Right atrium auricular region (tissue), 2 donors: ENCODE measurements around the gene KCNIP4. TPM values are rescaled to one million over a fixed set of nuclear protein-coding genes. Genes with fewer than 3 reads are reported as not detected.

ENCODE experiments used
- DNase-seq: peaks from one replicate; pipeline ENCODE4 v3.0.0-alpha.2; 2019; ENCODE audit warnings: low spot score
- H3K27ac ChIP-seq, 2 donors: fragments of 200-600 bp; sonication (generic); 1 replicate in 1 of 2; 2 replicates in 1 of 2; pipeline ENCODE4 v1.5.1; 2016 to 2019
- H3K27me3 ChIP-seq, 2 donors: fragments of 200-600 bp; sonication (generic); one replicate each; pipeline versions ENCODE4 v1.5.1 to v1.6.0; 2017 to 2019
- H3K36me3 ChIP-seq: fragments of 200-600 bp; sonication (generic); one replicate; pipeline ENCODE4 v1.5.1; 2016
- H3K4me1 ChIP-seq, 2 donors: fragments of 200-600 bp; sonication (generic); one replicate each; pipeline versions ENCODE4 v1.5.1 to v1.6.0; 2017 to 2019
- H3K4me3 ChIP-seq, 2 donors: fragments of 200-600 bp; sonication (generic); 1 replicate in 1 of 2; 2 replicates in 1 of 2; pipeline ENCODE4 v1.5.1; 2017 to 2019; ENCODE audit warnings: mild to moderate bottlenecking in 1 of 2, moderate library complexity in 1 of 2
- H3K9me3 ChIP-seq, 2 donors: fragments of 200-600 bp; sonication (generic); one replicate each; pipeline ENCODE4 v1.5.1; 2019
- CTCF ChIP-seq, 2 donors: fragments of 200-600 bp; sonication (generic); IDR thresholded peaks; one replicate each; pipeline ENCODE4 v1.5.1; 2019; ENCODE audit warnings: antibody characterized with exemption in 2 of 2
- total RNA-seq, 2 donors: library from RNA; depleted of rRNA; stranded (reverse); fragments of >200 nt; gene quantifications; one replicate each; pipeline ENCODE4 v1.1.0, GENCODE V29; 2016

The KCNIP4 gene
- total RNA-seq, 2 donors from 2014 or later = not detected

- Histone ChIP-seq H3K4me3 (no peak overlapping the region), H3K9me3 (no peaks in the 10 kb centered on the region), H3K4me1 (no peaks in the 10 kb centered on the region), H3K27ac (no peak overlapping the region), H3K27me3 (no peaks in the 10 kb centered on the region), H3K36me3 (no peaks in the 10 kb centered on the region)
- DNase-seq = no peak
- TF ChIP-seq CTCF (IDR thresholded peaks at IDR 0.05) = no peak
These were observed 14.1 kb upstream of the KCNIP4 start for GRCh38 chr4:21962691-21963090.

- DNase-seq = no peak
- Histone ChIP-seq H3K36me3 (no peaks in the 10 kb centered on the region), H3K4me3 (no peak overlapping the region), H3K27ac (no peak overlapping the region), H3K9me3 (no peaks in the 10 kb centered on the region), H3K4me1 (no peaks in the 10 kb centered on the region), H3K27me3 (no peaks in the 10 kb centered on the region)
- no peak for TF ChIP-seq CTCF (IDR thresholded peaks at IDR 0.05)
These were observed 12.2 kb upstream of the KCNIP4 start for GRCh38 chr4:21960793-21961192.

GRCh38 chr4:21954916-21955315 lies 6.3 kb upstream of the KCNIP4 start:
- H3K9me3 ChIP-seq = no peaks in the 10 kb centered on the region
- H3K4me3 ChIP-seq = no peak overlapping the region
- H3K27me3 ChIP-seq = no peaks in the 10 kb centered on the region
- DNase-seq = no peak
- no peak overlapping the region for H3K27ac ChIP-seq
- no peak for TF ChIP-seq CTCF (IDR thresholded peaks at IDR 0.05)
- no peaks in the 10 kb centered on the region for H3K4me1 ChIP-seq
- H3K36me3 ChIP-seq = no peaks in the 10 kb centered on the region

GRCh38 chr4:21953653-21954052 lies 5.1 kb upstream of the KCNIP4 start:
- no peaks in the 10 kb centered on the region for H3K4me1 ChIP-seq
- no peak overlapping the region for H3K27ac ChIP-seq
- no peaks in the 10 kb centered on the region for H3K36me3 ChIP-seq
- no peak for DNase-seq
- TF ChIP-seq CTCF (IDR thresholded peaks at IDR 0.05) = no peak
- no peaks in the 10 kb centered on the region for H3K9me3 ChIP-seq
- H3K4me3 ChIP-seq = no peak overlapping the region
- H3K27me3 ChIP-seq = no peaks in the 10 kb centered on the region

GRCh38 chr4:21952549-21952948 lies 4.0 kb upstream of the KCNIP4 start:
- TF ChIP-seq CTCF (IDR thresholded peaks at IDR 0.05) = no peak
- H3K4me3 ChIP-seq = no peak overlapping the region
- peaks cover 0 to 5% of the 10 kb centered on the region in 2 donors for H3K27me3 ChIP-seq
- H3K27ac ChIP-seq = no peak overlapping the region
- H3K36me3 ChIP-seq = no peaks in the 10 kb centered on the region
- H3K9me3 ChIP-seq = no peaks in the 10 kb centered on the region
- DNase-seq = no peak
- no peaks in the 10 kb centered on the region for H3K4me1 ChIP-seq

GRCh38 chr4:21949073-21949457 lies 493 bp upstream of the KCNIP4 start:
- Histone ChIP-seq H3K27me3 (peaks cover 0 to 5% of the 10 kb centered on the region in 2 donors), H3K36me3 (no peaks in the 10 kb centered on the region), H3K4me1 (no peaks in the 10 kb centered on the region), H3K4me3 (peak overlapping the region in 1 of 2 donors; percentile 34), H3K27ac (no peak overlapping the region), H3K9me3 (no peaks in the 10 kb centered on the region)
- DNase-seq = no peak
- TF ChIP-seq CTCF (IDR thresholded peaks at IDR 0.05) = no peak
